Measurements from ENCODE around the gene SLC7A9. TPM values are rescaled to one million over a fixed set of nuclear protein-coding genes. Genes with fewer than 3 reads are reported as not detected.

Gene SLC7A9
- total RNA-seq, 4 donors from 2014 or later, result 1.1 TPM; not detected in 3

DNA sequence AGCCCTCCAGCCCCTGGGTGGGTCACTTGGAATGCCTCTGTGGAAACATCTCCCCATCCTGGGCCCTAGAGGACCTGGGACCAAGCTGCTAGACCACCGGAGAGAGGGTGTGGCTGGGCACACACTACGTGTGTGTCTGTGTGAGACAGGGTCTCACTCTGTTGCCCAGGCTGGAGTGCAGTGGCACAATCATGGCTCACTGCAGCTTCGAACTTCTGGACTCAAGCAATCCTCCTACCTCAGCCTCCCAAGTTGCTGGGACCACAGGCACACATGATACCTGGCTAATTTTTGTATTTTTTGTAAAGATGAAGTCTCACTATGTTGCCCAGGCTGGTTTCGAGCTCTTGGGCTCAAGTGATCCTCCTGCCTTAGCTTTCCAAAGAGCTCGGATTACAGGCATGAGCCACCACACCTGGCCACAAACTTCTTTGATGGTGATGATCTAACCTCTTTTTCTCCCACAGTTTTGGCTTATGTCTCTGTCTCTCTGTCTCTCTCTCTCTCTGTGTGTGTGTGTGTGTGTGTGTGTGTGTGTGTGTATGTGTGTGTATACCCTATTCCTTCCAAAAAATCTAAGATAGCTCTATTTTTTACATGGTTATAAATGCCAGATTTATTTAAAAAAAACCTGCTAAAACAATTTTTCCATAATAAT is 32.1 kb upstream of the SLC7A9 start:
- H3K4me3 ChIP-seq, result no peak overlapping the region
- peaks cover 0 to 9% of the 10 kb centered on the region in 2 donors for H3K9me3 ChIP-seq
- H3K4me1 ChIP-seq, result no peaks in the 10 kb centered on the region
- DNase-seq, result no peak
- TF ChIP-seq, protein P1, sequence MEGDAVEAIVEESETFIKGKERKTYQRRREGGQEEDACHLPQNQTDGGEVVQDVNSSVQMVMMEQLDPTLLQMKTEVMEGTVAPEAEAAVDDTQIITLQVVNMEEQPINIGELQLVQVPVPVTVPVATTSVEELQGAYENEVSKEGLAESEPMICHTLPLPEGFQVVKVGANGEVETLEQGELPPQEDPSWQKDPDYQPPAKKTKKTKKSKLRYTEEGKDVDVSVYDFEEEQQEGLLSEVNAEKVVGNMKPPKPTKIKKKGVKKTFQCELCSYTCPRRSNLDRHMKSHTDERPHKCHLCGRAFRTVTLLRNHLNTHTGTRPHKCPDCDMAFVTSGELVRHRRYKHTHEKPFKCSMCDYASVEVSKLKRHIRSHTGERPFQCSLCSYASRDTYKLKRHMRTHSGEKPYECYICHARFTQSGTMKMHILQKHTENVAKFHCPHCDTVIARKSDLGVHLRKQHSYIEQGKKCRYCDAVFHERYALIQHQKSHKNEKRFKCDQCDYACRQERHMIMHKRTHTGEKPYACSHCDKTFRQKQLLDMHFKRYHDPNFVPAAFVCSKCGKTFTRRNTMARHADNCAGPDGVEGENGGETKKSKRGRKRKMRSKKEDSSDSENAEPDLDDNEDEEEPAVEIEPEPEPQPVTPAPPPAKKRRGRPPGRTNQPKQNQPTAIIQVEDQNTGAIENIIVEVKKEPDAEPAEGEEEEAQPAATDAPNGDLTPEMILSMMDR (IDR thresholded peaks at IDR 0.05), result no peak
- no peak for TF ChIP-seq POLR2A (IDR thresholded peaks at IDR 0.05)
- no peak overlapping the region for H3K27ac ChIP-seq
- H3K36me3 ChIP-seq, result no peaks in the 10 kb centered on the region
- no peaks in the 10 kb centered on the region for H3K27me3 ChIP-seq
- intact Hi-C loops (cut with DNase I; ENCODE audit: low total_unique reads), result no loop called here

DNA sequence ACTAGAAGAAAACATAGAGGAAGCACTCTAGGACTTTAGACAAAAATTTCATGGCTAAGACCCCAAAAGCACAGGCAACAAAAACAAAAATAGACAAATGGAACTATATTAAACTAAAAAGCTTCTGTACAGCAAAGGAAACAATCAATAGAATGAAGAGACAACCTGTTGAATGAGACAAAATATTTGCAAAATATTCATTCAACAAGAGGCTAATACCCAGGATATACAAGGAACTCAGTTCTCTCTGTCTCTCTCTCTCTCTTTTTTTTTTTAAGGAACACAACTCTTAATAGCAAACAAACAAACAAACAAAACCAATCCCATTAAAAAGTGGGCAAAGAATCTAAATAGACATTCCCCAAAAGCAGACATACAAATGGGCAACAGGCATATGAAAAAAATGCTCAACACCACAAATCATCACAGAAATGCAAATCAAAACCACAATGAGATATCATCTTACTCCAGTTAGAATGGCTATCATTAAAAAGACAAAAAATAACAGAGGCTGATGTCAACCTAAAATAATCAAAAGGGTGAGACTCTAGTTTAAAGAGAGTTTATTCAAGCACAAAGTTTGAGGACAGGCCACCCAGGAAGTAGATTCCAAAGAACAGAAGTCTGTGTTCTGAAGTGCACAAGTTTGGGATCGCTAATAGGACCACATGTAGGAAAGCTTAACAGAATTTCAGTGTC is 27.1 kb upstream of the SLC7A9 start:
- peaks cover 0 to 2% of the 10 kb centered on the region in 2 donors for H3K36me3 ChIP-seq
- no peak overlapping the region for H3K27ac ChIP-seq
- DNase-seq, result no peak
- no peaks in the 10 kb centered on the region for H3K4me1 ChIP-seq
- TF ChIP-seq POLR2A (IDR thresholded peaks at IDR 0.05), result no peak
- TF ChIP-seq, protein P1 (IDR thresholded peaks at IDR 0.05), result no peak
- intact Hi-C loops (cut with DNase I; ENCODE audit: low total_unique reads), result no loop called here
- H3K4me3 ChIP-seq, result no peak overlapping the region
- H3K27me3 ChIP-seq, result no peaks in the 10 kb centered on the region
- H3K9me3 ChIP-seq, result peaks cover 0 to 24% of the 10 kb centered on the region in 2 donors

DNA sequence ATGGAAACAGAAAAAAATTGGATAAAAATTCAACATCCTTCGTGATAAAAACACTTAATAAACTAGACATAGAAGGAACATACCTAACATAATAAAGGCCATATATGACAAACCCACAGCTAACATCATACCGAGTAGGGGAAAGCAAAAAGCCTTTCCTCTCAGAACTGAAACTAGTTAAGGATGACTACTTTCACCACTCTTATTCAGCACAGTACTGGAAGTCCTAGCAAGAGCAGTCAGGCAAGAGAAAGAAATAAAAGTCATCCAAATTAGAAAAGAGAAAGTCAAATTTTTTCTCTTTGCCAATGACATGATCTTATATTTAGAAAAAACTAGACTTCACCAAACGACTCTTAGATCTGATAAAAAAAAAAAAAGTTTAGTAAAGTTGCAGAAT is 25.8 kb upstream of the SLC7A9 start:
- H3K9me3 ChIP-seq, result peaks cover 0 to 24% of the 10 kb centered on the region in 2 donors
- H3K4me3 ChIP-seq, result no peak overlapping the region
- no peaks in the 10 kb centered on the region for H3K27me3 ChIP-seq
- DNase-seq, result no peak
- no peak for TF ChIP-seq POLR2A (IDR thresholded peaks at IDR 0.05)
- TF ChIP-seq, protein P1 (IDR thresholded peaks at IDR 0.05), result no peak
- no peaks in the 10 kb centered on the region for H3K4me1 ChIP-seq
- no peak overlapping the region for H3K27ac ChIP-seq
- intact Hi-C loops (cut with DNase I; ENCODE audit: low total_unique reads), result no loop called here
- H3K36me3 ChIP-seq, result peaks cover 0 to 2% of the 10 kb centered on the region in 2 donors

DNA sequence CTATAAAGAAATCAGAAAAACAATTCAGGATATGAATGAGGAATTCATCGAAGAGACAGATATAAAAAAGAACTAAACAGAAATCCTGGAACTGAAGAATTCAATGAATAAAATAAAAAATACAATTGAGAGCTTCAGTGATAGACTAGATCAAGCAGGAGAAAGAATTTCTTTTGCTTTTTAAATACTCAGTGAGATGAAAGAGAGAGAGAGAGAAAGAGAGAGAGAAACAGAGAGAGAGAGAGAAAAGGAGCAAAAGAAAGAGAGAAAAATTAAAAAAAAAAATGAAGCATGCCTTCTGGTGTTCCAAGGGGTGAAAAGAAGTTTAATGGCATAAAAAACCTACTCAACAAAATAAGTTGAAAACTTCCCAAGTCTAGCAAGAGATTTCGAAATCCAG is 22.0 kb upstream of the SLC7A9 start:
- peaks cover 0 to 2% of the 10 kb centered on the region in 2 donors for H3K36me3 ChIP-seq
- H3K9me3 ChIP-seq, result peaks cover 0 to 24% of the 10 kb centered on the region in 2 donors
- intact Hi-C loops (cut with DNase I; ENCODE audit: low total_unique reads), result no loop called here
- H3K4me1 ChIP-seq, result no peaks in the 10 kb centered on the region
- no peak overlapping the region for H3K4me3 ChIP-seq
- TF ChIP-seq POLR2A (IDR thresholded peaks at IDR 0.05), result no peak
- TF ChIP-seq, protein P1 (IDR thresholded peaks at IDR 0.05), result no peak
- H3K27ac ChIP-seq, result no peak overlapping the region
- no peak for DNase-seq
- no peaks in the 10 kb centered on the region for H3K27me3 ChIP-seq

DNA sequence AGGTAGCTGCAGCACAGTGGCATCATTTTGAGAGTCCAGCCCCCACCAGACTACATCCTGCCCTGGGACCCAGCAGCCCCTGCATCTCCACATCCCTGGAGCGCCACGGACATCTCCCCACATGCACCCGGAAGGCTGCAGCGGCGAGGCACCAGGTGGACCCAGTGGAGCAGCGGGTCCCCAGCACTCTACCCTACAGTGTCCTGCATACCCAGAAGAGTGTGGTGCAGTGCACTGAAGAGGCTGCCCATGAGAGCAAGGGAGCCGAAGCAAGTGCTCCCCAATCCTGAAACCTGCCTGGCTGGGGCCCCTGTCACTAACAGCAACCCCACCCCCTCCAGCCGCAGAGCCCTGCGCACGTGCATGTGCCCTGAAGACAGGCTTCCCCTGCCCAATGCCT is 21.3 kb upstream of the SLC7A9 start:
- no peak for DNase-seq
- Histone ChIP-seq H3K4me3 (no peak overlapping the region), H3K36me3 (peaks cover 0 to 2% of the 10 kb centered on the region in 2 donors), H3K9me3 (peaks cover 0 to 24% of the 10 kb centered on the region in 2 donors), H3K4me1 (no peaks in the 10 kb centered on the region), H3K27me3 (no peaks in the 10 kb centered on the region), H3K27ac (no peak overlapping the region)
- intact Hi-C loops (cut with DNase I; ENCODE audit: low total_unique reads), result no loop called here
- TF ChIP-seq POLR2A (IDR thresholded peaks at IDR 0.05), result no peak
- TF ChIP-seq, protein P1 (IDR thresholded peaks at IDR 0.05), result no peak
